ENCODE data around the gene GALNT12. TPM values are rescaled to one million over a fixed set of nuclear protein-coding genes. Genes with fewer than 3 reads are reported as not detected.

The GALNT12 gene
- total and polyA plus RNA-seq, 3 experiments from 2014 or later: 4.7 to 5.2 (median 4.9) TPM

DNA sequence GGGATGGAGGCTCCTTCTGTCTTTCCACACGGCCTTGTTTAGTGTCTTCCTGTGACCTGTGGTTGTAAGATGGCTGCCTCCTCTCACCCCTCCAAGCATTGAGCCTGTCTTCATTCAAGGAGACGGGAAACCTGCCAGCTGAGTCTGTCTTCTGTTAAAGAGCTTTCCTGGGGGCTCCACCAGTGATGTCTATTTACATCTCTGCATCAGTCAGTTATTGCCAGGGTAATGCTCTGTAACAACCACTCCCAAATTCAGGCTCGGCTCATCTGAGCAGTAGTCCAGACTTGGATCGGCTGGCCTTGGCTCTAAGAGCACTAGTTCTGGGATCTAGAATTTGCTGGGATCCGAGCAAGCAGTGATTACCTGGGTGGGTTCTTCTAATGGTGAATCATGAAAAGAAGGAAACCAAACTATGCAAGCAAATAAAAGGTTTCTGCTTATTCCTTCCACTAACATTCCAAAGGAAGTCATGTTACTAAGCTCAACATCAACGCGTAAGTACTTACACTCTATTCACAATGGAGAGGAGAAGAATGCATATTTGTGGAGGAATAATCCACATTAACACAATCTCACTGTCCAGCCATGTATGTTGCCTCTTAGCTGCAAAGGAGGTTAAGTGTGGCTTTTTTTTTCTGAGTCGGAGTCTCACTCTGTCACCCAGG, 61.7 kb downstream of the GALNT12 start:
- POLR2A ChIA-PET: no interaction called here
- no peak overlapping the region for H3K4me3 ChIP-seq (ENCODE audit: low read length)
- CTCF ChIA-PET: no interaction called here
- Mint-ChIP-seq H3K4me3 (no peak overlapping the region), H3K4me1 (no peaks in the 10 kb centered on the region), H3K27me3 (peaks cover 8 to 38% of the 10 kb centered on the region in 2 donors), H3K9me3 (peaks cover 0 to 2% (median 0%) of the 10 kb centered on the region in 5 donors), H3K36me3 (no peaks in the 10 kb centered on the region), H3K27ac (no peak overlapping the region)
- no peaks in the 10 kb centered on the region for H3K36me3 ChIP-seq (ENCODE audit: insufficient read depth, low read length)
- H3K9me3 ChIP-seq (ENCODE audit: low read length): no peaks in the 10 kb centered on the region
- H3K27ac ChIP-seq (ENCODE audit: low read depth, low read length): no peak overlapping the region
- no peak for DNase-seq
- no peaks in the 10 kb centered on the region for H3K27me3 ChIP-seq (ENCODE audit: insufficient read depth, low read length, poor library complexity, severe bottlenecking)
- no peaks in the 10 kb centered on the region for H3K4me1 ChIP-seq (ENCODE audit: insufficient read depth, low read length)

DNA sequence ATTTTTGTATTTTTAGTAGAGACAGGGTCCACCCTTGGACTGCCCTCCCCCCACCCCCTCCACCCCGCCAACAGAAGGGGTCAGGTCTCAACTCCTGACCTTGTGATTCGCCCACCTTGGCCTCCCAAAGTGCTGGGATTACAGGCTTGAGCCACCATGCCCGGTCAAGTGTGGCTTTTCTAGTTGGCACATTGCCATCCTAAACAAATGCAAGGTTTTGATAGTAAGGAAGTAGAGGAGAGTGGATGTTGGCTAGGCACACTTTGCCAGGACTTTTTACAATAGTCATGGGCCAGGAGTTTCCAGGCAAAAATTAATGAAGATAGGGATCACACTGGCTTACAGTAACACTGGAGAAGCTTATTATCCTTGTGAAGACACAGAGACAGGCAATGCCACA, 62.4 kb downstream of the GALNT12 start:
- DNase-seq: no peak
- Mint-ChIP-seq H3K4me3 (no peak overlapping the region), H3K4me1 (no peaks in the 10 kb centered on the region), H3K9me3 (peaks cover 0 to 2% (median 0%) of the 10 kb centered on the region in 5 donors), H3K36me3 (no peaks in the 10 kb centered on the region), H3K27ac (peak overlapping the region in 1 of 8 donors; percentile 51), H3K27me3 (peaks cover 7 to 34% of the 10 kb centered on the region in 2 donors)
- Histone ChIP-seq H3K4me3 (ENCODE audit: low read length) (no peak overlapping the region), H3K36me3 (ENCODE audit: insufficient read depth, low read length) (no peaks in the 10 kb centered on the region), H3K9me3 (ENCODE audit: low read length) (no peaks in the 10 kb centered on the region), H3K4me1 (ENCODE audit: insufficient read depth, low read length) (no peaks in the 10 kb centered on the region), H3K27me3 (ENCODE audit: insufficient read depth, low read length, poor library complexity, severe bottlenecking) (no peaks in the 10 kb centered on the region), H3K27ac (ENCODE audit: low read depth, low read length) (no peak overlapping the region)
- ChIA-PET CTCF (no interaction called here), POLR2A (no interaction called here)

DNA sequence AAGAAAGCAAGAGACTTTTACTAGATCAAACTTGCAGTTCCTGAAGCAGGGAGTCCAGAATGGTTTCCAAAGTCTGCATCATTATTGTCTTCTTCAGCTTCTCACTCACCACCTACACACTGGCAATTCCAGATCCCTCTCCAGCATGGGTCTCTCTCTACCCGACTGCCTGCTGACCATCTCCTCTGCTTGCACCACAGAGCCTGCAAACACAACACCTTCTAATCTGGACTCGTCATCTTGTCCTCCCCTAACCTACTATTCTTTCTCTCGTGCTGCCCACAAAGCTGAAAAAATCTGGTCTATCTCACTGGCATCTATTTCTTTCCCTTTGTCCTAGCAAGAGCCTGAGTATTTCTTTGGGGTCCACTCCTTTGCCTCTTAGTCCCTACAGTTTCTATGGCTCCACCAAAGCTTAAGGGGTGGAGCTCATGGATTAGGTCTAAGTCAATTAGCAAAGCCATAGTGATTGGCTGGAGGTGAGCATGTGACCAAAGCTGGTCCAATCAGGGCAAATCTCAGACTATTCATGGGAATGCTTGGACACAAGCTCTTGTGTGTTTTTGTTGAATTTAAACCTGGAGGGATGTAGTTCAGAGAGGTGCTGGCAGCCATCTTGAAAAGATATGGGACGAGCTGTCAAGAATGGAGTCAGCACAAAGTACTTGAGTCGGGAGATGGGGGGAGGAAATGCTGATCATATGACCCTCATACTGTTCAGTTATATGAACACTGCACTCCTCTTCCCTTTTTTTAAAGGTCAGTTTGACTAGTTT, 63.5 kb downstream of the GALNT12 start:
- Histone ChIP-seq H3K27ac (ENCODE audit: low read depth, low read length) (no peak overlapping the region), H3K27me3 (ENCODE audit: insufficient read depth, low read length, poor library complexity, severe bottlenecking) (no peaks in the 10 kb centered on the region), H3K4me3 (ENCODE audit: low read length) (no peak overlapping the region), H3K36me3 (ENCODE audit: insufficient read depth, low read length) (no peaks in the 10 kb centered on the region), H3K9me3 (ENCODE audit: low read length) (no peaks in the 10 kb centered on the region), H3K4me1 (ENCODE audit: insufficient read depth, low read length) (no peaks in the 10 kb centered on the region)
- Mint-ChIP-seq H3K4me1 (no peaks in the 10 kb centered on the region), H3K4me3 (no peak overlapping the region), H3K27ac (no peak overlapping the region), H3K36me3 (no peaks in the 10 kb centered on the region), H3K27me3 (peaks cover 6 to 34% of the 10 kb centered on the region in 2 donors), H3K9me3 (peaks cover 0 to 2% (median 0%) of the 10 kb centered on the region in 5 donors)
- POLR2A ChIA-PET: no interaction called here
- DNase-seq: no peak
- CTCF ChIA-PET: interaction anchor here (1.6 kb wide), 1 partner anchor 23 kb away, joined by 7 read pairs; no protein-coding TSS in a partner anchor

DNA sequence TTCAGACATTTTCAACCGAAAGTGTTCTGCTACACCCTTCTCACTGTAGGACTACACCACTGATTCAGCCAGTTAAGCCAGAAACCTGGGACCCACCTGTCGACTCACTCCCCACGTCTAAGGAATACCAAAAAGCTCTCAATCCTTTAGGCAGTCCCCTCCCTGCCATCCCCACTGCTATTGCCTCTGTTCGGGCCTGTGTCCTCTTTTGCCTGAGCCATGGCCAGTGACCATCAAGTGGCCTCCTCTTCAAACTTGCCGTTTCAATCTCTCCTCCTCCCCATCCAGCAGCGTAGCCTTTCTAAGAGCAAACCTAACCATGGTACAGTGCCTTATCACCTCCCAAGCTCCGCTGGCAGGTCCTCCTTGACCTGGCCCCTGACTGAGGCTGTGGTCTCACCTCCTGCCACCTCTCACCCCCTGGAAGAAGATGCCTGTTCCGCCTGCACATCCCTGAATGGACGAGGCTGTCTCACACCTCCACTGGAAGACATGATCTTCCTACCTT, 64.1 kb downstream of the GALNT12 start:
- Histone ChIP-seq H3K4me3 (ENCODE audit: low read length) (no peak overlapping the region), H3K9me3 (ENCODE audit: low read length) (no peaks in the 10 kb centered on the region), H3K27me3 (ENCODE audit: insufficient read depth, low read length, poor library complexity, severe bottlenecking) (no peaks in the 10 kb centered on the region), H3K27ac (ENCODE audit: low read depth, low read length) (no peak overlapping the region), H3K4me1 (ENCODE audit: insufficient read depth, low read length) (no peaks in the 10 kb centered on the region), H3K36me3 (ENCODE audit: insufficient read depth, low read length) (no peaks in the 10 kb centered on the region)
- ChIA-PET POLR2A (no interaction called here), CTCF (interaction anchor here (1.6 kb wide), 1 partner anchor 24 kb away, joined by 7 read pairs; no protein-coding TSS in a partner anchor)
- DNase-seq: no peak
- Mint-ChIP-seq H3K36me3 (no peaks in the 10 kb centered on the region), H3K4me3 (no peak overlapping the region), H3K4me1 (no peaks in the 10 kb centered on the region), H3K9me3 (peaks cover 0 to 2% (median 0%) of the 10 kb centered on the region in 5 donors), H3K27me3 (peaks cover 6 to 36% of the 10 kb centered on the region in 2 donors), H3K27ac (no peak overlapping the region)

DNA sequence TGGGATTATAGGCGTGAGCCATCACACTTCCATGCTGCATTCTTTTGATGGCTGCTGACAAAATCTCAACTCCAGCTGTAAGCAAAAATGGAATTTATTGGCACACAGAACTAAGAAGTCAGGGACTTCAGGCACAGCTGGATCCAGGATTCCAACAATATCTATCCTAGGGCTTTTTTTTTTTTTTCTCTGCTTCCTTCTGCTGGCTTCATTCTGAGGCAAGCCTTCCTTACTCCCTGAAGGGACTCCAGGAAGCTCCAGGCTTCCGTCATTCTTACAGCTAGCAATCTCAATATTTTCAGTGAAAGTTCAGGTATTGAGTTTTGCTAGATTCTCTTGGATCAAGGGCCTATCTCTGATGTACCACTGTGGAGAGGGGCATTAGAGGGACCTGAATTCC, 66.1 kb downstream of the GALNT12 start:
- CTCF ChIA-PET: no interaction called here
- H3K4me1 Mint-ChIP-seq: no peaks in the 10 kb centered on the region
- Histone ChIP-seq H3K4me3 (ENCODE audit: low read length) (no peak overlapping the region), H3K36me3 (ENCODE audit: insufficient read depth, low read length) (no peaks in the 10 kb centered on the region), H3K9me3 (ENCODE audit: low read length) (no peaks in the 10 kb centered on the region), H3K27ac (ENCODE audit: low read depth, low read length) (no peak overlapping the region), H3K27me3 (ENCODE audit: insufficient read depth, low read length, poor library complexity, severe bottlenecking) (no peaks in the 10 kb centered on the region), H3K4me1 (ENCODE audit: insufficient read depth, low read length) (no peaks in the 10 kb centered on the region)
- no peak for DNase-seq
- H3K9me3 Mint-ChIP-seq: peaks cover 0 to 2% (median 0%) of the 10 kb centered on the region in 5 donors
- no peaks in the 10 kb centered on the region for H3K36me3 Mint-ChIP-seq
- POLR2A ChIA-PET: no interaction called here
- peak overlapping the region in 1 of 7 donors; percentile 37 for H3K4me3 Mint-ChIP-seq
- H3K27me3 Mint-ChIP-seq: peaks cover 6 to 37% of the 10 kb centered on the region in 2 donors
- no peak overlapping the region for H3K27ac Mint-ChIP-seq

DNA sequence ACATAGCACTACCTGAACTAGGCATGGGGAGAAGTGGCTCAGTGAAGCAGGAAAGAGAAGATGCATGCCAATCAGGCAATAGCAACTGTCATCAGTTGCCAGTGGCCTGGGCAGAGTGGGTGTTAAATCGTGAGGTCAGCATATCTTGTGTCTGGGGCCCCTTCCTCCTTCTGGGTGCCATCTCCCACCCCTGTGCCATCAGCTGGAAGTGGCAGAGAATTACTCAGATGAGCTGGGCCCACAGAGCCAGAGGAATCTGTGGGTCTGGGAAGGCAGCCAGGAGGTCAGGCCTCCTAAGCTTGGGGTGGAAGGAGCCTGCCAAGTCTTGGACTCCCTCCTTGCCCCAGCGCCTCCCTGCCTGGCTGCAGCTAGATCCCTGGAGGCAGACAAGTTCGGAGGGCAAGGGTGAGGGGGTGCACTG, 66.5 kb downstream of the GALNT12 start:
- Mint-ChIP-seq H3K4me1 (no peaks in the 10 kb centered on the region), H3K36me3 (no peaks in the 10 kb centered on the region), H3K9me3 (peaks cover 0 to 2% (median 0%) of the 10 kb centered on the region in 5 donors), H3K4me3 (peak overlapping the region in 1 of 7 donors; percentile 37), H3K27me3 (peaks cover 6 to 40% of the 10 kb centered on the region in 2 donors), H3K27ac (no peak overlapping the region)
- DNase-seq: no peak
- H3K27me3 ChIP-seq (ENCODE audit: insufficient read depth, low read length, poor library complexity, severe bottlenecking): no peaks in the 10 kb centered on the region
- no peaks in the 10 kb centered on the region for H3K9me3 ChIP-seq (ENCODE audit: low read length)
- H3K36me3 ChIP-seq (ENCODE audit: insufficient read depth, low read length): no peaks in the 10 kb centered on the region
- no peaks in the 10 kb centered on the region for H3K4me1 ChIP-seq (ENCODE audit: insufficient read depth, low read length)
- H3K27ac ChIP-seq (ENCODE audit: low read depth, low read length): no peak overlapping the region
- no peak overlapping the region for H3K4me3 ChIP-seq (ENCODE audit: low read length)
- CTCF ChIA-PET: no interaction called here
- POLR2A ChIA-PET: no interaction called here

DNA sequence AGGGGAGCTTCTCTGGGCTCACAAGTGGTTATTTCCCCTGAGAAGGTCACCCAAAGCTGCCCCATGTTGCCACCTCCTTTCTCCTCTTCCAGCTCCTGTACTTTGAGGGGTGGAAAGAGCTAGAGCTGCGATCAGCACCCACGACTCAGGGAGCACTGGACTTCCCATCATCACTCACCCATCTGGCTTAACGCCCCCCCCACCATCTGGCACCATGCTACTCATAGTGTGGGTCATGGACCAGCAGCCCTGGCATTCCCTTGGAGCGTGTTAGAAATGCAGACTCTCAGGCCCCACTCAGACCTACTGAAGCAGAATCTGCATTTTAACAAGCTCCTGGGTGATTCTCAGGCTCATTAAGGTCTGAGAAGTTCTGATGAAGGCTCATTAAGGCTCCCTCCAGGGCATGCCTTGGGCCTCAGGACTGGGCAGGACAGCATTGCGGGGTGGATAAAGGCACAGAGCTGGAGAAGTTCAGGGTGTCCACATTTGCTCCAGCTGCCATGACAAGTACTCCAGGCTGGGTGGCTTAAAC, 67.3 kb downstream of the GALNT12 start:
- H3K27ac Mint-ChIP-seq: no peak overlapping the region
- ChIA-PET POLR2A (no interaction called here), CTCF (no interaction called here)
- peaks cover 11 to 41% of the 10 kb centered on the region in 2 donors for H3K27me3 Mint-ChIP-seq
- Histone ChIP-seq H3K4me1 (ENCODE audit: insufficient read depth, low read length) (no peaks in the 10 kb centered on the region), H3K9me3 (ENCODE audit: low read length) (no peaks in the 10 kb centered on the region), H3K27ac (ENCODE audit: low read depth, low read length) (no peak overlapping the region), H3K4me3 (ENCODE audit: low read length) (no peak overlapping the region), H3K27me3 (ENCODE audit: insufficient read depth, low read length, poor library complexity, severe bottlenecking) (no peaks in the 10 kb centered on the region), H3K36me3 (ENCODE audit: insufficient read depth, low read length) (no peaks in the 10 kb centered on the region)
- DNase-seq: no peak
- H3K4me1 Mint-ChIP-seq: no peaks in the 10 kb centered on the region
- H3K36me3 Mint-ChIP-seq: no peaks in the 10 kb centered on the region
- no peak overlapping the region for H3K4me3 Mint-ChIP-seq
- peaks cover 0 to 2% (median 0%) of the 10 kb centered on the region in 5 donors for H3K9me3 Mint-ChIP-seq

DNA sequence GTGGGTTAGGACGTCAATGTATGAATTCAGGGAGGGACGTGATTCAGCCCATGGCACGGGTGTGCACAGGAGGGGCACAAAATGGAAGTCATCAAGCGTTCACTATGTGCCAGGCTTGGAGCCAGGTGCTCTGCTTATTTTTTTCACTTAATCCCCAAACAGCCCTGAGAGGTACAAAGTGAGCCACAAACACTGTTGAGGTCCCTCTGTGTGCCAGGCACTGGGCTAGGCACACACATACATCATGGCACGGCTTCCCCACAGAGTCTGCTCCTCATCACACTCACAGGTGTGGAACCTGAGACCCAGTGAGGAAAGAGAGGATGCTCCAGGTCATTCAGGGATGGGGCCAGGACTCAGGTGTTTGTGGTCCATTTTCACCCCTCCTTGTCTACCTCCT, 68.1 kb downstream of the GALNT12 start:
- ChIA-PET CTCF (no interaction called here), POLR2A (no interaction called here)
- H3K27me3 Mint-ChIP-seq: peaks cover 12 to 42% of the 10 kb centered on the region in 2 donors
- no peak overlapping the region for H3K27ac Mint-ChIP-seq
- no peaks in the 10 kb centered on the region for H3K36me3 Mint-ChIP-seq
- Histone ChIP-seq H3K27me3 (ENCODE audit: insufficient read depth, low read length, poor library complexity, severe bottlenecking) (no peaks in the 10 kb centered on the region), H3K36me3 (ENCODE audit: insufficient read depth, low read length) (no peaks in the 10 kb centered on the region), H3K4me1 (ENCODE audit: insufficient read depth, low read length) (no peaks in the 10 kb centered on the region), H3K9me3 (ENCODE audit: low read length) (no peaks in the 10 kb centered on the region), H3K4me3 (ENCODE audit: low read length) (no peak overlapping the region), H3K27ac (ENCODE audit: low read depth, low read length) (no peak overlapping the region)
- DNase-seq: no peak
- H3K4me3 Mint-ChIP-seq: no peak overlapping the region
- no peaks in the 10 kb centered on the region for H3K4me1 Mint-ChIP-seq
- H3K9me3 Mint-ChIP-seq: peaks cover 0 to 2% (median 0%) of the 10 kb centered on the region in 5 donors

All from CD8-positive, alpha-beta memory T cell (primary cell).